GM15510 (cell line): Measurements from ENCODE around the gene SLC1A7.

ENCODE experiments used
- POLR2A ChIP-seq: IDR thresholded peaks from 3 replicates; pipeline ENCODE4 v1.6.1; 2011; ENCODE audit warnings: borderline replicate concordance; ENCODE audit not compliant: insufficient read length; ENCODE audit errors: extremely low read depth

Gene SLC1A7

GRCh38 chr1:53043271-53043670 lies 99.2 kb downstream of the SLC1A7 start:
- no peak for TF ChIP-seq POLR2A

GRCh38 chr1:53038566-53038965 lies 103.9 kb downstream of the SLC1A7 start:
- no peak for TF ChIP-seq POLR2A
